H1 (cell line): Measurements from ENCODE around the gene SELENOI.

ENCODE experiments used
- BRCA1 ChIP-seq: IDR thresholded peaks from 2 replicates; pipeline ENCODE4 v1.6.1; 2012; ENCODE audit warnings: low read depth, low read length, improper control_type of control experiment
- EP300 ChIP-seq, 2 experiments: IDR thresholded peaks; 1 replicate in 1 of 2; 2 replicates in 1 of 2; pipeline ENCODE4 v1.6.1; 2011 to 2012; ENCODE audit warnings: low read depth in 2 of 2, low read length in 2 of 2, mild to moderate bottlenecking in 2 of 2, borderline replicate concordance in 1 of 2, inconsistent platforms in 1 of 2, moderate library complexity in 1 of 2
- JUN ChIP-seq: IDR thresholded peaks from 2 replicates; pipeline ENCODE4 v1.6.1; 2011; ENCODE audit warnings: low read depth, mild to moderate bottlenecking, improper control_type of control experiment, low read length
- PHF8 ChIP-seq: fragments of 200-600 bp; sonication (generic); conservative IDR thresholded peaks from 2 replicates; pipeline ENCODE4 v1.7.1; 2012; ENCODE audit warnings: low read depth, mild to moderate bottlenecking, inconsistent platforms, low read length, moderate library complexity
- POLR2A ChIP-seq, 2 experiments: IDR thresholded peaks; 1 replicate in 1 of 2; 2 replicates in 1 of 2; pipeline ENCODE4 v1.6.1; 2011; ENCODE audit warnings: low read depth in 2 of 2, low read length in 2 of 2, mild to moderate bottlenecking in 2 of 2; ENCODE audit errors: control extremely low read depth in 1 of 2
- POLR2AphosphoS5 ChIP-seq: IDR thresholded peaks from 2 replicates; pipeline ENCODE4 v1.6.1; 2011; ENCODE audit warnings: low read depth, low read length
- RNF2 ChIP-seq: fragments of 200-900, 300-1000 bp; sonication (generic); IDR thresholded peaks from 2 replicates; pipeline ENCODE4 v1.7.1; 2016; ENCODE audit warnings: borderline replicate concordance, low read depth, mild to moderate bottlenecking, antibody characterized with exemption, low read length; ENCODE audit not compliant: poor library complexity, severe bottlenecking; ENCODE audit errors: missing control alignments
- SIN3A ChIP-seq, 2 experiments: IDR thresholded peaks in 1 of 2; conservative IDR thresholded peaks in 1 of 2; 2 replicates each; pipeline ENCODE4 v1.6.1; 2011 to 2012; ENCODE audit warnings: low read length in 2 of 2, improper control_type of control experiment in 1 of 2, low read depth in 1 of 2, mild to moderate bottlenecking in 1 of 2
- TAF1 ChIP-seq: IDR thresholded peaks from 2 replicates; pipeline ENCODE4 v1.6.1; 2011; ENCODE audit warnings: mild to moderate bottlenecking, low read depth, low read length
- TBP ChIP-seq: IDR thresholded peaks from 2 replicates; pipeline ENCODE4 v1.6.1; 2011; ENCODE audit warnings: low read depth, low read length, improper control_type of control experiment
- TEAD4 ChIP-seq: IDR thresholded peaks from 2 replicates; pipeline ENCODE4 v1.6.1; 2012; ENCODE audit warnings: low read depth, low read length, inconsistent platforms, mixed read lengths
- YY1 ChIP-seq: IDR thresholded peaks from 2 replicates; pipeline ENCODE4 v1.6.1; 2011; ENCODE audit warnings: low read depth, mild to moderate bottlenecking, low read length
- TF ChIP-seq, protein P1 (sequence below), 3 experiments: IDR thresholded peaks; 1 replicate in 2 of 3; 2 replicates in 1 of 3; pipeline versions ENCODE4 v1.5.1 to v1.6.1; 2011; ENCODE audit warnings: low read length in 3 of 3, mild to moderate bottlenecking in 3 of 3, inconsistent platforms in 2 of 3, low read depth in 1 of 3, moderate library complexity in 1 of 3; ENCODE audit not compliant: insufficient read depth in 1 of 3; ENCODE audit errors: control extremely low read depth in 1 of 3

DNA sequence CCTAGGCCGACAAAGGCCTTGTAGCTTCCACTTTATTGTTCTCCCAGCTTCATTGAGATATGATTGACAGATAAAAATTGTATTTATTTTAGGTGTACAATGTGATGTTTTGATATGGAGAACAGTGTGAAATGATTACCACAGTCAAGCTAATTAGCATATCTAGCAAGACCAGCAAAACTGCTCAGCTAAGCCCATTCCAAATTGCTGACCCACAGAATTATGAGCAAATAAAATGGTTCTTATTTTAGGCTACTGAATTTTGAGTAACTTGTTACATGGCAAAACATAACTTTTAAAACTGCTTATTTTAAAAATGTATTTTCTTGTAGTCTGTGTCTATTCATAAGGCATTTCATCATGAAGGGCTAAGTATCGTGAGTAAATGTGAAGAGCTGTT is 8.6 kb upstream of the SELENOI start:
- no peak for TF ChIP-seq BRCA1
- TF ChIP-seq, protein P1, sequence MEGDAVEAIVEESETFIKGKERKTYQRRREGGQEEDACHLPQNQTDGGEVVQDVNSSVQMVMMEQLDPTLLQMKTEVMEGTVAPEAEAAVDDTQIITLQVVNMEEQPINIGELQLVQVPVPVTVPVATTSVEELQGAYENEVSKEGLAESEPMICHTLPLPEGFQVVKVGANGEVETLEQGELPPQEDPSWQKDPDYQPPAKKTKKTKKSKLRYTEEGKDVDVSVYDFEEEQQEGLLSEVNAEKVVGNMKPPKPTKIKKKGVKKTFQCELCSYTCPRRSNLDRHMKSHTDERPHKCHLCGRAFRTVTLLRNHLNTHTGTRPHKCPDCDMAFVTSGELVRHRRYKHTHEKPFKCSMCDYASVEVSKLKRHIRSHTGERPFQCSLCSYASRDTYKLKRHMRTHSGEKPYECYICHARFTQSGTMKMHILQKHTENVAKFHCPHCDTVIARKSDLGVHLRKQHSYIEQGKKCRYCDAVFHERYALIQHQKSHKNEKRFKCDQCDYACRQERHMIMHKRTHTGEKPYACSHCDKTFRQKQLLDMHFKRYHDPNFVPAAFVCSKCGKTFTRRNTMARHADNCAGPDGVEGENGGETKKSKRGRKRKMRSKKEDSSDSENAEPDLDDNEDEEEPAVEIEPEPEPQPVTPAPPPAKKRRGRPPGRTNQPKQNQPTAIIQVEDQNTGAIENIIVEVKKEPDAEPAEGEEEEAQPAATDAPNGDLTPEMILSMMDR (IDR thresholded peaks at IDR 0.05; ENCODE audit: control extremely low read depth in 1 of 3, insufficient read depth in 1 of 3, low read depth in 1 of 3, low read length in 3 of 3): no peak
- no peak for TF ChIP-seq POLR2A (IDR thresholded peaks at IDR 0.05; ENCODE audit: control extremely low read depth in 1 of 2, low read depth in 2 of 2, low read length in 2 of 2)
- no peak for TF ChIP-seq SIN3A (conservative IDR thresholded peaks at IDR 0.05 in 1 of 2, IDR thresholded peaks at IDR 0.05 in 1 of 2; ENCODE audit: low read depth in 1 of 2, low read length in 2 of 2)
- no peak for TF ChIP-seq EP300 (IDR thresholded peaks at IDR 0.05; ENCODE audit: borderline replicate concordance in 1 of 2, low read depth in 2 of 2, low read length in 2 of 2)
- TF ChIP-seq TAF1: no peak
- no peak for TF ChIP-seq JUN
- no peak for TF ChIP-seq YY1
- no peak for TF ChIP-seq RNF2
- TF ChIP-seq TBP: no peak
- no peak for TF ChIP-seq POLR2AphosphoS5
- no peak for TF ChIP-seq PHF8
- no peak for TF ChIP-seq TEAD4
